ENCODE measurements around the gene FTCDNL1. TPM values are rescaled to one million over a fixed set of nuclear protein-coding genes. Genes with fewer than 3 reads are reported as not detected.

FTCDNL1 gene
- polyA plus RNA-seq, 3 donors, result 2.4 to 7.3 (median 4.1) TPM

DNA sequence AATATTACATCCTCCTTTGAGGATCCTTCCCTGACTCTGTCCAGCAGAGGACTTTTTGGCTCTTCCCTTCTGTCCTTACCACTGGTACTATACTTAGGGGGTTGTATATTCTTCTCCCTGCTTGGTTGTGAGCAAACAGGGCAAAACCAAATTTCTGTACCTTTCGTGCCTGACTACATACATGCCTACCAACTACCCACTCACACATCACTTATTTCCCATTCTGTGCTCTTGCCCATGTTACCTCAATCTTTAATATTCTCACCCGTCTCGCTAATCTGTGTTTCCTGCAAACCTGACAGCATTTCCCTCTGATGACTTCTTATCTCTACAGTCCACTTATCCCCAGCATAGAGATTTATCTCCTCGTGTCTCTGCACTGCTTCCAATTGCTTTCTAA is 58.6 kb downstream of the FTCDNL1 start:
- H3K36me3 Mint-ChIP-seq, result no peaks in the 10 kb centered on the region
- no peak for DNase-seq
- H3K79me2 ChIP-seq (ENCODE audit: insufficient read depth, low read length), result no peaks in the 10 kb centered on the region
- no peak overlapping the region for H2AFZ ChIP-seq (ENCODE audit: insufficient read depth, low read depth, low read length, poor library complexity, severe bottlenecking)
- WGBS (ENCODE audit: insufficient coverage), result 68% methylated on average over 4 of the region's 4 CpGs
- intact Hi-C loops (cut with micrococcal nuclease), result no loop called here
- H3K9ac ChIP-seq (ENCODE audit: insufficient read depth, low read length, poor library complexity, severe bottlenecking), result no peak overlapping the region
- H4K20me1 ChIP-seq (ENCODE audit: insufficient read depth, low read length), result no peaks in the 10 kb centered on the region
- H3K4me3 Mint-ChIP-seq, result no peak overlapping the region
- no peaks in the 10 kb centered on the region for H3K27me3 ChIP-seq (ENCODE audit: control insufficient read depth in 2 of 2, insufficient read depth in 2 of 2, low read length in 2 of 2)
- no peaks in the 10 kb centered on the region for H3K36me3 ChIP-seq (replicated peaks in 1 of 2; ENCODE audit: control insufficient read depth in 1 of 2, insufficient read depth in 2 of 2, low read length in 2 of 2)
- no peak overlapping the region for H3K27ac Mint-ChIP-seq
- H3K9me3 ChIP-seq (replicated peaks in 1 of 2; ENCODE audit: control insufficient read depth in 1 of 2, insufficient read depth in 1 of 2, low read length in 2 of 2), result no peaks in the 10 kb centered on the region
- no peaks in the 10 kb centered on the region for H3K9me3 Mint-ChIP-seq
- H3K4me2 ChIP-seq (replicated peaks; ENCODE audit: extremely low read depth, low read length, poor library complexity, severe bottlenecking), result no peak overlapping the region
- H3K4me1 Mint-ChIP-seq, result no peaks in the 10 kb centered on the region
- no peaks in the 10 kb centered on the region for H3K4me1 ChIP-seq (ENCODE audit: control insufficient read depth in 1 of 2, insufficient read depth in 2 of 2, low read length in 2 of 2)
- no peak overlapping the region for H3K4me3 ChIP-seq (replicated peaks in 1 of 3; ENCODE audit: low read depth in 2 of 3, low read length in 3 of 3)
- H3K27me3 Mint-ChIP-seq (ENCODE audit: low read depth in 3 of 3), result peaks cover 0 to 2% (median 0%) of the 10 kb centered on the region in 3 donors
- TF ChIP-seq, protein P1, sequence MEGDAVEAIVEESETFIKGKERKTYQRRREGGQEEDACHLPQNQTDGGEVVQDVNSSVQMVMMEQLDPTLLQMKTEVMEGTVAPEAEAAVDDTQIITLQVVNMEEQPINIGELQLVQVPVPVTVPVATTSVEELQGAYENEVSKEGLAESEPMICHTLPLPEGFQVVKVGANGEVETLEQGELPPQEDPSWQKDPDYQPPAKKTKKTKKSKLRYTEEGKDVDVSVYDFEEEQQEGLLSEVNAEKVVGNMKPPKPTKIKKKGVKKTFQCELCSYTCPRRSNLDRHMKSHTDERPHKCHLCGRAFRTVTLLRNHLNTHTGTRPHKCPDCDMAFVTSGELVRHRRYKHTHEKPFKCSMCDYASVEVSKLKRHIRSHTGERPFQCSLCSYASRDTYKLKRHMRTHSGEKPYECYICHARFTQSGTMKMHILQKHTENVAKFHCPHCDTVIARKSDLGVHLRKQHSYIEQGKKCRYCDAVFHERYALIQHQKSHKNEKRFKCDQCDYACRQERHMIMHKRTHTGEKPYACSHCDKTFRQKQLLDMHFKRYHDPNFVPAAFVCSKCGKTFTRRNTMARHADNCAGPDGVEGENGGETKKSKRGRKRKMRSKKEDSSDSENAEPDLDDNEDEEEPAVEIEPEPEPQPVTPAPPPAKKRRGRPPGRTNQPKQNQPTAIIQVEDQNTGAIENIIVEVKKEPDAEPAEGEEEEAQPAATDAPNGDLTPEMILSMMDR (IDR thresholded peaks at IDR 0.05), result no peak
- no peak overlapping the region for H3K27ac ChIP-seq (ENCODE audit: low read depth in 1 of 2, low read length in 2 of 2)

GRCh38 chr2:199791326-199791725 is 59.7 kb downstream of the FTCDNL1 start:
- TF ChIP-seq, protein P1 (IDR thresholded peaks at IDR 0.05), result no peak
- no peaks in the 10 kb centered on the region for H3K9me3 ChIP-seq (replicated peaks in 1 of 2; ENCODE audit: control insufficient read depth in 1 of 2, insufficient read depth in 1 of 2, low read length in 2 of 2)
- H3K36me3 ChIP-seq (replicated peaks in 1 of 2; ENCODE audit: control insufficient read depth in 1 of 2, insufficient read depth in 2 of 2, low read length in 2 of 2), result no peaks in the 10 kb centered on the region
- no peak overlapping the region for H3K9ac ChIP-seq (ENCODE audit: insufficient read depth, low read length, poor library complexity, severe bottlenecking)
- H3K27ac ChIP-seq (ENCODE audit: low read depth in 1 of 2, low read length in 2 of 2), result no peak overlapping the region
- no peaks in the 10 kb centered on the region for H4K20me1 ChIP-seq (ENCODE audit: insufficient read depth, low read length)
- Mint-ChIP-seq H3K27me3 (ENCODE audit: low read depth in 3 of 3) (peaks cover 0 to 2% (median 0%) of the 10 kb centered on the region in 3 donors), H3K36me3 (no peaks in the 10 kb centered on the region), H3K4me1 (no peaks in the 10 kb centered on the region), H3K4me3 (no peak overlapping the region), H3K27ac (no peak overlapping the region), H3K9me3 (no peaks in the 10 kb centered on the region)
- WGBS (ENCODE audit: insufficient coverage), result no CpG with 5 or more reads among the region's 3 CpGs
- no peak overlapping the region for H3K4me2 ChIP-seq (replicated peaks; ENCODE audit: extremely low read depth, low read length, poor library complexity, severe bottlenecking)
- no peak overlapping the region for H2AFZ ChIP-seq (ENCODE audit: insufficient read depth, low read depth, low read length, poor library complexity, severe bottlenecking)
- intact Hi-C loops (cut with micrococcal nuclease), result no loop called here
- no peaks in the 10 kb centered on the region for H3K4me1 ChIP-seq (ENCODE audit: control insufficient read depth in 1 of 2, insufficient read depth in 2 of 2, low read length in 2 of 2)
- H3K4me3 ChIP-seq (replicated peaks in 1 of 3; ENCODE audit: low read depth in 2 of 3, low read length in 3 of 3), result no peak overlapping the region
- no peaks in the 10 kb centered on the region for H3K27me3 ChIP-seq (ENCODE audit: control insufficient read depth in 2 of 2, insufficient read depth in 2 of 2, low read length in 2 of 2)
- DNase-seq, result no peak
- no peaks in the 10 kb centered on the region for H3K79me2 ChIP-seq (ENCODE audit: insufficient read depth, low read length)

All from CD14-positive monocyte (primary cell).